HG02885 (cell line): ENCODE results near the gene MEIS1.

Experiments used
- ATAC-seq: cut with Tn5 transposase; IDR thresholded peaks from one replicate; pipeline ENCODE4 v1.9.1; 2021; ENCODE audit warnings: mild to moderate bottlenecking; ENCODE audit not compliant: unreplicated experiment, poor library complexity

Gene MEIS1

GRCh38 chr2:66555501-66556324, 120.8 kb downstream of the MEIS1 start:
- ATAC-seq: no peak

- ATAC-seq: no peak
Observed at GRCh38 chr2:66559672-66560071, 124.7 kb downstream of the MEIS1 start.

GRCh38 chr2:66560683-66561082, 125.8 kb downstream of the MEIS1 start:
- no peak for ATAC-seq

- no peak for ATAC-seq
Observed at GRCh38 chr2:66561645-66562303, 126.8 kb downstream of the MEIS1 start.

GRCh38 chr2:66562304-66562685, 127.4 kb downstream of the MEIS1 start:
- ATAC-seq: no peak

- no peak for ATAC-seq
Observed at GRCh38 chr2:66563473-66563872, 128.5 kb downstream of the MEIS1 start.

- no peak for ATAC-seq
Observed at GRCh38 chr2:66565291-66565690, 130.4 kb downstream of the MEIS1 start.

- no peak for ATAC-seq
Observed at GRCh38 chr2:66566726-66567399, 131.9 kb downstream of the MEIS1 start.

GRCh38 chr2:66567729-66568128, 132.8 kb downstream of the MEIS1 start:
- ATAC-seq: no peak

- ATAC-seq: no peak
Observed at GRCh38 chr2:66568650-66569300, 133.8 kb downstream of the MEIS1 start.

GRCh38 chr2:66569321-66569851, 134.5 kb downstream of the MEIS1 start:
- ATAC-seq: no peak

- no peak for ATAC-seq
Observed at GRCh38 chr2:66569974-66570373, 135.0 kb downstream of the MEIS1 start.

- no peak for ATAC-seq
Observed at GRCh38 chr2:66570471-66570870, 135.5 kb downstream of the MEIS1 start.

GRCh38 chr2:66571918-66572317, 137.0 kb downstream of the MEIS1 start:
- ATAC-seq: no peak

- no peak for ATAC-seq
Observed at GRCh38 chr2:66572391-66572790, 137.5 kb downstream of the MEIS1 start.

GRCh38 chr2:66573416-66573815, 138.5 kb downstream of the MEIS1 start:
- ATAC-seq: no peak

GRCh38 chr2:66573821-66574233, 138.9 kb downstream of the MEIS1 start:
- no peak for ATAC-seq

- no peak for ATAC-seq
Observed at GRCh38 chr2:66574701-66575624, 140.0 kb downstream of the MEIS1 start.

- ATAC-seq: no peak
Observed at GRCh38 chr2:66575625-66576310, 140.8 kb downstream of the MEIS1 start.
